Mucosa of stomach (tissue), 1 donor: ENCODE data around the gene GABBR1.
"Not testable (repeated sequence)": the region's sequence is repeated elsewhere in the genome, so short reads cannot be mapped to it uniquely, and the experiment has no call there.

Source experiments
- H3K27me3 ChIP-seq: one replicate; pipeline ENCODE4 v1.7.0; 2013; ENCODE audit warnings: mild to moderate bottlenecking, low read length; ENCODE audit not compliant: control insufficient read depth, insufficient read depth
- H3K36me3 ChIP-seq: one replicate; pipeline ENCODE4 v1.7.0; 2013; ENCODE audit warnings: low read length; ENCODE audit not compliant: control insufficient read depth, insufficient read depth
- H3K4me1 ChIP-seq: one replicate; pipeline ENCODE4 v1.7.0; 2013; ENCODE audit warnings: mild to moderate bottlenecking, low read length; ENCODE audit not compliant: control insufficient read depth, insufficient read depth
- H3K4me3 ChIP-seq: one replicate; pipeline ENCODE4 v1.7.0; 2013; ENCODE audit warnings: low read length
- H3K9ac ChIP-seq: one replicate; pipeline ENCODE4 v1.7.0; 2013; ENCODE audit warnings: mild to moderate bottlenecking, low read length, moderate library complexity
- H3K9me3 ChIP-seq: one replicate; pipeline ENCODE4 v1.7.0; 2013; ENCODE audit warnings: mild to moderate bottlenecking, low read length, moderate library complexity; ENCODE audit not compliant: control insufficient read depth
- donor health status: Pancreatic carcinoma.

Gene GABBR1

GRCh38 chr6:29667158-29667557, 34.2 kb upstream of the GABBR1 start:
- H3K9ac ChIP-seq: no peak overlapping the region
- H3K4me1 ChIP-seq: no peaks in the 10 kb centered on the region
- H3K27me3 ChIP-seq: peaks cover 5% of the 10 kb centered on the region
- H3K4me3 ChIP-seq: no peak overlapping the region
- no peaks in the 10 kb centered on the region for H3K9me3 ChIP-seq
- no peaks in the 10 kb centered on the region for H3K36me3 ChIP-seq

- no peaks in the 10 kb centered on the region for H3K4me1 ChIP-seq
- peaks cover 5% of the 10 kb centered on the region for H3K27me3 ChIP-seq
- H3K4me3 ChIP-seq: no peak overlapping the region
- H3K36me3 ChIP-seq: no peaks in the 10 kb centered on the region
- H3K9ac ChIP-seq: no peak overlapping the region
- no peaks in the 10 kb centered on the region for H3K9me3 ChIP-seq
Observed at GRCh38 chr6:29666826-29667130, 33.8 kb upstream of the GABBR1 start.

- no peak overlapping the region for H3K4me3 ChIP-seq
- peaks cover 5% of the 10 kb centered on the region for H3K27me3 ChIP-seq
- H3K9ac ChIP-seq: no peak overlapping the region
- H3K9me3 ChIP-seq: no peaks in the 10 kb centered on the region
- no peaks in the 10 kb centered on the region for H3K4me1 ChIP-seq
- H3K36me3 ChIP-seq: no peaks in the 10 kb centered on the region
Observed at GRCh38 chr6:29665942-29666825, 33.2 kb upstream of the GABBR1 start.

GRCh38 chr6:29663300-29664042, 30.5 kb upstream of the GABBR1 start:
- Histone ChIP-seq H3K4me3 (no peak overlapping the region), H3K36me3 (no peaks in the 10 kb centered on the region), H3K4me1 (no peaks in the 10 kb centered on the region), H3K9me3 (no peaks in the 10 kb centered on the region), H3K9ac (no peak overlapping the region), H3K27me3 (peaks cover 5% of the 10 kb centered on the region)

GRCh38 chr6:29661502-29662141, 28.6 kb upstream of the GABBR1 start:
- H3K9ac ChIP-seq, H3K4me3 ChIP-seq, H3K36me3 ChIP-seq: not testable (repeated sequence)

GRCh38 chr6:29661071-29661470, 28.1 kb upstream of the GABBR1 start:
- Histone ChIP-seq H3K4me3 (no peak overlapping the region), H3K27me3 (peaks cover 5% of the 10 kb centered on the region), H3K9ac (no peak overlapping the region)

More at GRCh38 chr6:29661502-29662141, 28.6 kb upstream of the GABBR1 start:
- not testable (repeated sequence) for H3K27me3 ChIP-seq, H3K4me1 ChIP-seq, H3K9me3 ChIP-seq

GRCh38 chr6:29656798-29657197, 23.8 kb upstream of the GABBR1 start, which contains the start of gene MOG:
TSS of gene MOG (plus strand) at chr6:29657092. CDS start at chr6:29657210, 118 bp downstream.
- Histone ChIP-seq H3K36me3 (no peaks in the 10 kb centered on the region), H3K4me1 (no peaks in the 10 kb centered on the region), H3K4me3 (no peak within 1 kb of the TSS), H3K27me3 (no peaks in the 10 kb centered on the region), H3K9ac (no peak within 1 kb of the TSS), H3K9me3 (no peaks in the 10 kb centered on the region)

More at GRCh38 chr6:29661071-29661470, 28.1 kb upstream of the GABBR1 start:
- no peaks in the 10 kb centered on the region for H3K36me3 ChIP-seq
- H3K9me3 ChIP-seq: no peaks in the 10 kb centered on the region
- H3K4me1 ChIP-seq: no peaks in the 10 kb centered on the region

- no peaks in the 10 kb centered on the region for H3K9me3 ChIP-seq
- H3K27me3 ChIP-seq: no peaks in the 10 kb centered on the region
- no peak overlapping the region for H3K9ac ChIP-seq
- no peaks in the 10 kb centered on the region for H3K36me3 ChIP-seq
- H3K4me1 ChIP-seq: no peaks in the 10 kb centered on the region
- H3K4me3 ChIP-seq: no peak overlapping the region
Observed at GRCh38 chr6:29656157-29656556, 23.2 kb upstream of the GABBR1 start.

GRCh38 chr6:29655658-29656057, 22.7 kb upstream of the GABBR1 start:
- Histone ChIP-seq H3K27me3 (no peaks in the 10 kb centered on the region), H3K9ac (no peak overlapping the region), H3K4me1 (no peaks in the 10 kb centered on the region), H3K4me3 (no peak overlapping the region), H3K36me3 (no peaks in the 10 kb centered on the region), H3K9me3 (no peaks in the 10 kb centered on the region)

- Histone ChIP-seq H3K4me3 (no peak overlapping the region), H3K4me1 (peaks cover 4% of the 10 kb centered on the region), H3K9me3 (no peaks in the 10 kb centered on the region), H3K27me3 (no peaks in the 10 kb centered on the region), H3K36me3 (no peaks in the 10 kb centered on the region), H3K9ac (no peak overlapping the region)
Observed at GRCh38 chr6:29653452-29654038, 20.6 kb upstream of the GABBR1 start.

GRCh38 chr6:29652198-29652584, 19.2 kb upstream of the GABBR1 start:
- H3K27me3 ChIP-seq: no peaks in the 10 kb centered on the region
- no peak overlapping the region for H3K4me3 ChIP-seq
- no peaks in the 10 kb centered on the region for H3K36me3 ChIP-seq
- H3K9me3 ChIP-seq: no peaks in the 10 kb centered on the region
- H3K4me1 ChIP-seq: peaks cover 4% of the 10 kb centered on the region
- H3K9ac ChIP-seq: no peak overlapping the region
